SK-N-SH treated with all-trans-retinoic acid at 6 μM for 48 hours (cell line): ENCODE results near the gene TUT1.

Experiments used
- ATAC-seq: fragments of 200-7000 bp; cut with Tn5 transposase; 3 replicates; pipeline ENCODE4 v1.9.1; 2020; ENCODE audit warnings: mild to moderate bottlenecking, moderate library complexity
- ARNTL ChIP-seq: fragments of 450-650 bp; formaldehyde crosslinking; IDR thresholded peaks from 2 replicates; pipeline ENCODE4 v1.5.0; 2020; ENCODE audit warnings: low read depth, mild to moderate bottlenecking, moderate library complexity, borderline replicate concordance
- BACH2 ChIP-seq: fragments of 250-450 bp; sonication (Bioruptor Pico); IDR thresholded peaks from 2 replicates; pipeline ENCODE4 v1.9.0; 2021; ENCODE audit warnings: mild to moderate bottlenecking, borderline replicate concordance
- CREB5 ChIP-seq: fragments of 250-450 bp; sonication (Bioruptor Pico); IDR thresholded peaks from 2 replicates; pipeline ENCODE4 v1.5.1; 2020; ENCODE audit warnings: low read depth, mild to moderate bottlenecking, moderate library complexity
- CSDC2 ChIP-seq: fragments of 250-450 bp; sonication (Bioruptor Pico); IDR thresholded peaks from 2 replicates; pipeline ENCODE4 v1.5.0; 2020; ENCODE audit warnings: mild to moderate bottlenecking, moderate library complexity
- ISL1 ChIP-seq: fragments of 250-450 bp; sonication (Bioruptor Pico); IDR thresholded peaks from 2 replicates; pipeline ENCODE4 v2.1.2; 2022; ENCODE audit warnings: mild to moderate bottlenecking, moderate library complexity
- OSR1 ChIP-seq: fragments of 250-450 bp; sonication (Bioruptor Pico); IDR thresholded peaks from 2 replicates; pipeline ENCODE4 v1.8.0; 2022; ENCODE audit warnings: moderate library complexity, mild to moderate bottlenecking, inconsistent platforms
- PPARA ChIP-seq: fragments of 250-450 bp; sonication (Bioruptor Pico); IDR thresholded peaks from 2 replicates; pipeline ENCODE4 v1.5.0; 2020; ENCODE audit warnings: mild to moderate bottlenecking, borderline replicate concordance
- RARB ChIP-seq: fragments of 250-450 bp; sonication (Bioruptor Pico); IDR thresholded peaks from 2 replicates; pipeline ENCODE4 v1.8.0; 2021; ENCODE audit warnings: mild to moderate bottlenecking, moderate library complexity
- TOX ChIP-seq: fragments of 250-450 bp; sonication (Bioruptor Pico); IDR thresholded peaks from 2 replicates; pipeline ENCODE4 v1.8.0; 2021; ENCODE audit warnings: mild to moderate bottlenecking, moderate library complexity, borderline replicate concordance
- ZC3H10 ChIP-seq: fragments of 250-450 bp; sonication (Bioruptor Pico); IDR thresholded peaks from 2 replicates; pipeline ENCODE4 v1.5.1; 2021; ENCODE audit warnings: mild to moderate bottlenecking, moderate library complexity
- ZFP3 ChIP-seq: fragments of 250-450 bp; sonication (Bioruptor Pico); IDR thresholded peaks from 2 replicates; pipeline ENCODE4 v1.5.0; 2020; ENCODE audit warnings: mild to moderate bottlenecking, moderate library complexity
- ZNF565 ChIP-seq: fragments of 450-650 bp; formaldehyde crosslinking; conservative IDR thresholded peaks from 2 replicates; pipeline ENCODE4 v1.5.0; 2020; ENCODE audit warnings: low read depth, mild to moderate bottlenecking, moderate library complexity
- ZNF8 ChIP-seq: fragments of 450-650 bp; formaldehyde crosslinking; IDR thresholded peaks from 2 replicates; pipeline ENCODE4 v1.5.0; 2020; ENCODE audit warnings: mild to moderate bottlenecking, moderate library complexity
- TF ChIP-seq, protein P1 (sequence below): fragments of 250-450 bp; sonication (Bioruptor Pico); IDR thresholded peaks from 2 replicates; pipeline ENCODE4 v1.5.1; 2021; ENCODE audit warnings: mild to moderate bottlenecking, moderate library complexity
- TF ChIP-seq, protein P2 (sequence below): fragments of 250-450 bp; sonication (Bioruptor Pico); IDR thresholded peaks from 2 replicates; pipeline ENCODE4 v1.5.0; 2020; ENCODE audit warnings: mild to moderate bottlenecking, moderate library complexity
- TF ChIP-seq, protein P3 (sequence below): fragments of 250-450 bp; sonication (Bioruptor Pico); IDR thresholded peaks from 2 replicates; pipeline ENCODE4 v1.8.0; 2021; ENCODE audit warnings: low read depth, mild to moderate bottlenecking, moderate library complexity, borderline replicate concordance

The TUT1 gene

DNA sequence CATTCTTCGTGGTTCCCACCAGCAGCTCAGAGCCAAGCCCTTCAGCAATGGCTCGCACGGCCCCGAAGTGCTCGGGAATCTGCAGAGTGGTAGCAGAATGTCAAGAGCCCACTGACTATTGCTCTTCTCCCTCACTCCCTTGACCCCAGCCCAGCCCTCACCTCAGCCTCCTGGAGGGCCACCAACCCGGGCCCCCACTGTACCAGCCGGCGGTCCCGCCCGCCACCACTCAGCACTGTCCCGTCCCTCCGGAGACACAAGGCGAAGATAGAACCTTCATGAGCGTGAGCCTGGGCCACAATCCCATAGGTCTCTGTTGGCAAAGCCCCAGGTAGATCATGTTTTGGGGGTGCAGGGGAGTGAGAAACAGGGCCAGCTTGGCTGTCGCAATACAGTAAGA is 14.6 kb upstream of the TUT1 start (continued):
- TF ChIP-seq CREB5 (CRISPR knock-in tag) (no peak), ZC3H10 (CRISPR knock-in tag) (no peak)

GRCh38 chr11:62605467-62605866 is 14.1 kb upstream of the TUT1 start:
- TF ChIP-seq ZNF565 (CRISPR knock-in tag) = no peak
- TF ChIP-seq, all 23 proteins: peak for 0
- ATAC-seq = no peak

GRCh38 chr11:62604460-62605120 is 13.3 kb upstream of the TUT1 start:
- TF ChIP-seq ZC3H10 (CRISPR knock-in tag) (no peak), RARB (no peak), BACH2 (CRISPR knock-in tag) (no peak), ZFP3 (CRISPR knock-in tag) (no peak), ZNF8 (CRISPR knock-in tag) (no peak), PPARA (no peak), ARNTL (CRISPR knock-in tag) (no peak)
- TF ChIP-seq, protein P1, sequence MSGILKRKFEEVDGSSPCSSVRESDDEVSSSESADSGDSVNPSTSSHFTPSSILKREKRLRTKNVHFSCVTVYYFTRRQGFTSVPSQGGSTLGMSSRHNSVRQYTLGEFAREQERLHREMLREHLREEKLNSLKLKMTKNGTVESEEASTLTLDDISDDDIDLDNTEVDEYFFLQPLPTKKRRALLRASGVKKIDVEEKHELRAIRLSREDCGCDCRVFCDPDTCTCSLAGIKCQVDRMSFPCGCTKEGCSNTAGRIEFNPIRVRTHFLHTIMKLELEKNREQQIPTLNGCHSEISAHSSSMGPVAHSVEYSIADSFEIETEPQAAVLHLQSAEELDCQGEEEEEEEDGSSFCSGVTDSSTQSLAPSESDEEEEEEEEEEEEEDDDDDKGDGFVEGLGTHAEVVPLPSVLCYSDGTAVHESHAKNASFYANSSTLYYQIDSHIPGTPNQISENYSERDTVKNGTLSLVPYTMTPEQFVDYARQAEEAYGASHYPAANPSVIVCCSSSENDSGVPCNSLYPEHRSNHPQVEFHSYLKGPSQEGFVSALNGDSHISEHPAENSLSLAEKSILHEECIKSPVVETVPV = no peak
- TF ChIP-seq, protein P2, sequence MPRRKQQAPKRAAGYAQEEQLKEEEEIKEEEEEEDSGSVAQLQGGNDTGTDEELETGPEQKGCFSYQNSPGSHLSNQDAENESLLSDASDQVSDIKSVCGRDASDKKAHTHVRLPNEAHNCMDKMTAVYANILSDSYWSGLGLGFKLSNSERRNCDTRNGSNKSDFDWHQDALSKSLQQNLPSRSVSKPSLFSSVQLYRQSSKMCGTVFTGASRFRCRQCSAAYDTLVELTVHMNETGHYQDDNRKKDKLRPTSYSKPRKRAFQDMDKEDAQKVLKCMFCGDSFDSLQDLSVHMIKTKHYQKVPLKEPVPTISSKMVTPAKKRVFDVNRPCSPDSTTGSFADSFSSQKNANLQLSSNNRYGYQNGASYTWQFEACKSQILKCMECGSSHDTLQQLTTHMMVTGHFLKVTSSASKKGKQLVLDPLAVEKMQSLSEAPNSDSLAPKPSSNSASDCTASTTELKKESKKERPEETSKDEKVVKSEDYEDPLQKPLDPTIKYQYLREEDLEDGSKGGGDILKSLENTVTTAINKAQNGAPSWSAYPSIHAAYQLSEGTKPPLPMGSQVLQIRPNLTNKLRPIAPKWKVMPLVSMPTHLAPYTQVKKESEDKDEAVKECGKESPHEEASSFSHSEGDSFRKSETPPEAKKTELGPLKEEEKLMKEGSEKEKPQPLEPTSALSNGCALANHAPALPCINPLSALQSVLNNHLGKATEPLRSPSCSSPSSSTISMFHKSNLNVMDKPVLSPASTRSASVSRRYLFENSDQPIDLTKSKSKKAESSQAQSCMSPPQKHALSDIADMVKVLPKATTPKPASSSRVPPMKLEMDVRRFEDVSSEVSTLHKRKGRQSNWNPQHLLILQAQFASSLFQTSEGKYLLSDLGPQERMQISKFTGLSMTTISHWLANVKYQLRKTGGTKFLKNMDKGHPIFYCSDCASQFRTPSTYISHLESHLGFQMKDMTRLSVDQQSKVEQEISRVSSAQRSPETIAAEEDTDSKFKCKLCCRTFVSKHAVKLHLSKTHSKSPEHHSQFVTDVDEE = no peak
- no peak for ATAC-seq

DNA sequence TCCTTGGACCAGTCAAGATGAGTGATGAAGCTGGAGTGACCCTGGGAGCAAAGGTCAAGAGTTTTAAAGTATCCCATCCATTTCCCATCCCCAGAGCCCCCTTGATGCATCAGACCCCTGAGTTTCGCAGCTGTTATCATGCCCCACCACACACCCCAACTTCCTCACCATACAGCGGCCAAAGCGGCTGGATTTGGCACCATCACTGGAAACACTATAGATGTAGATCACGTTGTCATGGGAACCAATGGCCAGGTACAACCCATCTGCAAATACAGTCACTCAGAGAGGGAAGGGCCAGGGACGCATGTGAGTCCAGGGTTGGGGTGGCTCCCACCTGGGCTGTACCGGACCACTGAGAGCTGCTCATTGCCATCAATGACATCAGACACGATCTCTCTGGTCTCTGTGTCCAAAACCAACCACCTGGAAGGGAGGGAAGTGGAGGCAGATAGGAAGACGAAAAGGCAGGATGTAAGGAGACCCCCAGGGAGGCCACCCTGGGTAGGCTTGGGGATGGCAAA is 12.5 kb upstream of the TUT1 start:
- ATAC-seq = no peak
- TF ChIP-seq OSR1 = no peak
- TF ChIP-seq, protein P3, sequence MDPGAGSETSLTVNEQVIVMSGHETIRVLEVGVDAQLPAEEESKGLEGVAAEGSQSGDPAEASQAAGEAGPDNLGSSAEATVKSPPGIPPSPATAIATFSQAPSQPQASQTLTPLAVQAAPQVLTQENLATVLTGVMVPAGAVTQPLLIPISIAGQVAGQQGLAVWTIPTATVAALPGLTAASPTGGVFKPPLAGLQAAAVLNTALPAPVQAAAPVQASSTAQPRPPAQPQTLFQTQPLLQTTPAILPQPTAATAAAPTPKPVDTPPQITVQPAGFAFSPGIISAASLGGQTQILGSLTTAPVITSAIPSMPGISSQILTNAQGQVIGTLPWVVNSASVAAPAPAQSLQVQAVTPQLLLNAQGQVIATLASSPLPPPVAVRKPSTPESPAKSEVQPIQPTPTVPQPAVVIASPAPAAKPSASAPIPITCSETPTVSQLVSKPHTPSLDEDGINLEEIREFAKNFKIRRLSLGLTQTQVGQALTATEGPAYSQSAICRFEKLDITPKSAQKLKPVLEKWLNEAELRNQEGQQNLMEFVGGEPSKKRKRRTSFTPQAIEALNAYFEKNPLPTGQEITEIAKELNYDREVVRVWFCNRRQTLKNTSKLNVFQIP (CRISPR knock-in tag) = no peak
- no peak for TF ChIP-seq CSDC2 (CRISPR knock-in tag)
- no peak for TF ChIP-seq RARB
- TF ChIP-seq ISL1 (CRISPR knock-in tag) = no peak
- TF ChIP-seq ZNF565 (CRISPR knock-in tag) = no peak
- no peak for TF ChIP-seq ZFP3 (CRISPR knock-in tag)
- TF ChIP-seq TOX (CRISPR knock-in tag) = no peak
- TF ChIP-seq PPARA = no peak

GRCh38 chr11:62603072-62603408 is 11.7 kb upstream of the TUT1 start:
- no peak for ATAC-seq
- TF ChIP-seq, protein P1 = no peak
